HCT116 (cell line): ENCODE measurements around the gene TRIM29. TPM values are rescaled to one million over a fixed set of nuclear protein-coding genes. Genes with fewer than 3 reads are reported as not detected.

Source experiments
- ATAC-seq: fragments of 200-7000 bp; cut with Tn5 transposase; 2 replicates; pipeline ENCODE4 v1.9.1; 2020; ENCODE audit warnings: mild to moderate bottlenecking, moderate library complexity
- BruUV-seq: library from RNA; stranded (reverse); fragments of 400-500 nt; replicated peaks from 2 replicates; lab custom pipeline; 2021; lab: Mats Ljungman, UMichigan
- CTCF ChIA-PET: fragments of 300-600 bp; sonication (Branson Sonifier 250); formaldehyde crosslinking; loops from one replicate; lab custom pipeline; 2021; ENCODE audit warnings: antibody characterized with exemption; lab: Charles Lee
- POLR2A ChIA-PET: fragments of 300-600, 350-600 bp; sonication (Branson Sonifier 250); formaldehyde crosslinking; loops from one replicate; lab custom pipeline; 2021; ENCODE audit warnings: antibody characterized with exemption; lab: Charles Lee
- RAD21 ChIA-PET, 2 experiments: fragments of 300-600 bp; sonication (Branson Sonifier 250); formaldehyde crosslinking; loops; one replicate each; lab custom pipeline; 2023; ENCODE audit warnings: low total read pairs in 2 of 2; ENCODE audit not compliant: uncharacterized antibody in 2 of 2, unreplicated experiment in 2 of 2, low non-redundant PET in 1 of 2; lab: Charles Lee
- DNase-seq: peaks from one replicate; pipeline ENCODE4 v3.0.0-alpha.2; 2010; ENCODE audit warnings: low read depth, low spot score
- H2AFZ ChIP-seq: fragments of 200-600 bp; shearing (Covaris generic), sonication (generic); 2 replicates; pipeline ENCODE4 v1.6.1; 2017; ENCODE audit warnings: low read depth, mixed run types, mixed read lengths, antibody characterized with exemption, low read length; ENCODE audit not compliant: poor library complexity, severe bottlenecking
- H3K27ac ChIP-seq: 2 replicates; pipeline ENCODE4 v1.5.1; 2012; ENCODE audit warnings: low read depth, low read length
- H3K27me3 ChIP-seq: fragments of 200-600 bp; sonication (generic); 2 replicates; pipeline ENCODE4 v1.6.1; 2016; ENCODE audit warnings: mixed run types, low read length, mixed read lengths; ENCODE audit not compliant: insufficient read depth
- H3K36me3 ChIP-seq, 2 experiments: fragments of 200-500 bp in 1 of 2; fragments of 200-600 bp in 1 of 2; sonication (Bioruptor generic) in 1 of 2; sonication (generic) in 1 of 2; 2 replicates each; pipeline versions ENCODE4 v1.5.1 to v1.6.1; 2014 to 2016; ENCODE audit warnings: low read length in 2 of 2, inconsistent platforms in 1 of 2, mixed read lengths in 1 of 2, mixed run types in 1 of 2; ENCODE audit not compliant: insufficient read depth in 2 of 2, control insufficient read depth in 1 of 2
- H3K4me1 ChIP-seq, 2 experiments: fragments of 200-600 bp in 1 of 2; sonication (generic) in 1 of 2; 2 replicates each; pipeline versions ENCODE4 v1.5.1 to v1.6.1; 2012 to 2017; ENCODE audit warnings: low read length in 2 of 2, inconsistent platforms in 1 of 2, mild to moderate bottlenecking in 1 of 2, mixed read lengths in 1 of 2, mixed run types in 1 of 2, moderate library complexity in 1 of 2; ENCODE audit not compliant: insufficient read depth in 2 of 2, control insufficient read depth in 1 of 2
- H3K4me2 ChIP-seq: fragments of 200-600 bp; sonication (generic); 2 replicates; pipeline ENCODE4 v1.6.1; 2017; ENCODE audit warnings: mixed run types, low read length, mixed read lengths
- H3K4me3 ChIP-seq, 2 experiments: fragments of 200-600 bp in 1 of 2; sonication (generic) in 1 of 2; replicated peaks in 1 of 2; 2 replicates each; pipeline ENCODE4 v1.5.1; 2011 to 2016; ENCODE audit warnings: low read length in 2 of 2, control low read depth in 1 of 2, low read depth in 1 of 2, mild to moderate bottlenecking in 1 of 2, mixed read lengths in 1 of 2, mixed run types in 1 of 2
- H3K79me2 ChIP-seq: fragments of 200-600 bp; sonication (generic); 2 replicates; pipeline ENCODE4 v1.6.1; 2017; ENCODE audit warnings: mild to moderate bottlenecking, mixed run types, low read length, moderate library complexity, mixed read lengths; ENCODE audit not compliant: insufficient read depth
- H3K9ac ChIP-seq: fragments of 200-600 bp; sonication (generic); 2 replicates; pipeline ENCODE4 v1.6.1; 2016; ENCODE audit warnings: low read length, mixed read lengths
- H3K9me2 ChIP-seq: fragments of 200-600 bp; sonication (generic), shearing (Covaris generic); 2 replicates; pipeline ENCODE4 v1.6.1; 2017; ENCODE audit warnings: mixed run types, mild to moderate bottlenecking, moderate library complexity; ENCODE audit not compliant: insufficient read depth
- H3K9me3 ChIP-seq, 2 experiments: fragments of 200-500 bp in 1 of 2; fragments of 200-600 bp in 1 of 2; sonication (Bioruptor generic) in 1 of 2; sonication (generic) in 1 of 2; 2 replicates each; pipeline ENCODE4 v1.6.1; 2014 to 2017; ENCODE audit warnings: low read length in 2 of 2, mixed read lengths in 2 of 2, inconsistent platforms in 1 of 2, low read depth in 1 of 2, mild to moderate bottlenecking in 1 of 2, mixed run types in 1 of 2, moderate library complexity in 1 of 2; ENCODE audit not compliant: control insufficient read depth in 1 of 2, insufficient read depth in 1 of 2
- H4K20me1 ChIP-seq: fragments of 200-600 bp; sonication (generic), shearing (Covaris generic); 2 replicates; pipeline ENCODE4 v1.6.1; 2017; ENCODE audit warnings: mixed run types, mild to moderate bottlenecking, moderate library complexity; ENCODE audit not compliant: insufficient read depth
- CBX3 ChIP-seq: IDR thresholded peaks from 2 replicates; pipeline ENCODE4 v1.6.1; 2012; ENCODE audit warnings: low read depth
- EGR1 ChIP-seq: IDR thresholded peaks from 2 replicates; pipeline ENCODE4 v1.6.1; 2012; ENCODE audit warnings: low read depth
- ELF1 ChIP-seq: IDR thresholded peaks from 2 replicates; pipeline ENCODE4 v1.6.1; 2012; ENCODE audit warnings: low read depth, borderline replicate concordance
- EZH2 ChIP-seq: fragments of 200-600 bp; sonication (generic); IDR thresholded peaks from 2 replicates; pipeline ENCODE4 v1.6.1; 2017; ENCODE audit warnings: antibody characterized with exemption, mixed run types
- EZH2phosphoT487 ChIP-seq: fragments of 200-600 bp; IDR thresholded peaks from 2 replicates; pipeline ENCODE4 v1.6.1; 2018; ENCODE audit warnings: antibody characterized with exemption, borderline replicate concordance
- FOSL1 ChIP-seq: IDR thresholded peaks from 2 replicates; pipeline ENCODE4 v1.6.1; 2012; ENCODE audit warnings: low read depth
- JUND ChIP-seq: IDR thresholded peaks from 2 replicates; pipeline ENCODE4 v1.6.1; 2012
- RAD21 ChIP-seq: IDR thresholded peaks from 2 replicates; pipeline ENCODE4 v1.6.1; 2012; ENCODE audit warnings: low read depth, mild to moderate bottlenecking
- SIN3A ChIP-seq: IDR thresholded peaks from 2 replicates; pipeline ENCODE4 v1.6.1; 2012; ENCODE audit warnings: low read depth
- SRF ChIP-seq: IDR thresholded peaks from 2 replicates; pipeline ENCODE4 v1.6.1; 2012; ENCODE audit warnings: low read depth
- YY1 ChIP-seq: IDR thresholded peaks from 2 replicates; pipeline ENCODE4 v1.6.1; 2011; ENCODE audit warnings: low read length, low read depth, moderate library complexity, mild to moderate bottlenecking; ENCODE audit not compliant: insufficient replicate concordance; ENCODE audit errors: extremely low read depth
- ZNF274 ChIP-seq: fragments of 200-500 bp; sonication (Bioruptor generic); IDR thresholded peaks from 2 replicates; pipeline ENCODE4 v1.6.1; 2014; ENCODE audit warnings: mild to moderate bottlenecking, low read depth, low read length, inconsistent platforms
- intact Hi-C: fragments of 100-400 bp; cut with micrococcal nuclease; formaldehyde crosslinking; loops from 2 replicates; pipeline ENCODE4 v1.10.0; 2022
- total RNA-seq: library from RNA; stranded (reverse); gene quantifications from one replicate; pipeline ENCODE4 v1.2.1, GENCODE V29; 2021; ENCODE audit not compliant: unreplicated experiment
- TF ChIP-seq, protein P1 (sequence below): IDR thresholded peaks from 2 replicates; pipeline ENCODE4 v1.6.1; 2012; ENCODE audit warnings: low read depth
- TF ChIP-seq, protein P2 (sequence below): IDR thresholded peaks from 2 replicates; pipeline ENCODE4 v1.6.1; 2011; ENCODE audit warnings: mild to moderate bottlenecking, low read length, moderate library complexity; ENCODE audit not compliant: insufficient replicate concordance; ENCODE audit errors: extremely low read depth

The TRIM29 gene
- total RNA-seq, 1 experiment from 2014 or later = 0.54 TPM

DNA sequence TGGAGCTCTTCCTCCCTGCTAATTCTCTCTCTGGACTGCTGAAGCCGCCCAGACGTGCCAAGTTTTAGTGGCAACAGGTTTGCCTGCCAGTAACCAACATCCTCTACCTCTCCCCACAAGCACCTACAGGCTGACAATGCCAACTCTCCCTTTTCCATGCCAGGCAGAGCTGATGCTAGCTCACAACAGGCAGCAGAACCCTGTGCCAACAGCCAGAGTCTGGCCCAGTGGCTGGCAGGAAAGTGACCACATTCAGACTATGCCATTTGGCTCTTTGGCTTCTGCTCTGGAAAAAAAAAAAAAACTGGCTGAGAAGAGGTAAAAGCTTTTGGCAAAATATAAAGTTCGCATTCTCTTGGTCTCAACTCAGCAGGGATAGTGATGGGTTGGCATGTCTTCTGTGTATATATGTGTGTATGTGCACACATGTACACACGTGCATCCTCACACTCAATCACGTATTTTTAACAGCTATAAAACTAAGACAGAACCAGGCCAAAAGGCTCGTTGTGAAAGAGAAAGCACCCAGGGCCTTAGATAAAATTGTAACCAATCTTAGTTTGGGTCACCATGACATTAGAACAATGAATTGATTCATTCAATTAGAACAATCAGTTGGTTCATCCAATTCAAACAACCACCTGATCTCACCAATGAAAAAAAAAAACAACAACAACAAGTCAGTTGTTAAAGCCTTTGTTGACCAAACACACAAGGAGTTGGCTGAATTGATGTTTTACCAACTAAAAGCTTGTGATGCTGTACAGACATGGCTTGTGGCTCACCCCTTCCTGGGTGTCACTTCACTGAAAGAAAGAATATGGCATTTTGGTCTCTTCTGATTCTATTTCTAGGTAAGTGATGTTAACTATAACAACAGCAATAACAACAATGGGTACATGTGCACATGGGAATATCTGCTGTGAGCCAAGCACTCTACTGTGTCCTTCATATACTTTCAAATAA, 48.6 kb downstream of the TRIM29 start (continued):
- TF ChIP-seq, protein P1, sequence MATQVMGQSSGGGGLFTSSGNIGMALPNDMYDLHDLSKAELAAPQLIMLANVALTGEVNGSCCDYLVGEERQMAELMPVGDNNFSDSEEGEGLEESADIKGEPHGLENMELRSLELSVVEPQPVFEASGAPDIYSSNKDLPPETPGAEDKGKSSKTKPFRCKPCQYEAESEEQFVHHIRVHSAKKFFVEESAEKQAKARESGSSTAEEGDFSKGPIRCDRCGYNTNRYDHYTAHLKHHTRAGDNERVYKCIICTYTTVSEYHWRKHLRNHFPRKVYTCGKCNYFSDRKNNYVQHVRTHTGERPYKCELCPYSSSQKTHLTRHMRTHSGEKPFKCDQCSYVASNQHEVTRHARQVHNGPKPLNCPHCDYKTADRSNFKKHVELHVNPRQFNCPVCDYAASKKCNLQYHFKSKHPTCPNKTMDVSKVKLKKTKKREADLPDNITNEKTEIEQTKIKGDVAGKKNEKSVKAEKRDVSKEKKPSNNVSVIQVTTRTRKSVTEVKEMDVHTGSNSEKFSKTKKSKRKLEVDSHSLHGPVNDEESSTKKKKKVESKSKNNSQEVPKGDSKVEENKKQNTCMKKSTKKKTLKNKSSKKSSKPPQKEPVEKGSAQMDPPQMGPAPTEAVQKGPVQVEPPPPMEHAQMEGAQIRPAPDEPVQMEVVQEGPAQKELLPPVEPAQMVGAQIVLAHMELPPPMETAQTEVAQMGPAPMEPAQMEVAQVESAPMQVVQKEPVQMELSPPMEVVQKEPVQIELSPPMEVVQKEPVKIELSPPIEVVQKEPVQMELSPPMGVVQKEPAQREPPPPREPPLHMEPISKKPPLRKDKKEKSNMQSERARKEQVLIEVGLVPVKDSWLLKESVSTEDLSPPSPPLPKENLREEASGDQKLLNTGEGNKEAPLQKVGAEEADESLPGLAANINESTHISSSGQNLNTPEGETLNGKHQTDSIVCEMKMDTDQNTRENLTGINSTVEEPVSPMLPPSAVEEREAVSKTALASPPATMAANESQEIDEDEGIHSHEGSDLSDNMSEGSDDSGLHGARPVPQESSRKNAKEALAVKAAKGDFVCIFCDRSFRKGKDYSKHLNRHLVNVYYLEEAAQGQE = no peak
- no peak for TF ChIP-seq ZNF274
- TF ChIP-seq CBX3 = no peak
- TF ChIP-seq RAD21 = no peak
- no peak for TF ChIP-seq JUND
- no peak for TF ChIP-seq EZH2phosphoT487
- no peak for TF ChIP-seq FOSL1

- intact Hi-C loops = no loop called here
- CTCF ChIA-PET = no interaction called here
- DNase-seq (no peak), ATAC-seq (no peak)
- Histone ChIP-seq H3K9ac (no peak overlapping the region), H4K20me1 (no peaks in the 10 kb centered on the region), H3K9me3 (peaks cover 6 to 12% of the 10 kb centered on the region in 2 experiments; a peak in 2 of 4 replicates), H3K36me3 (no peaks in the 10 kb centered on the region), H2AFZ (no peak overlapping the region), H3K4me3 (no peak overlapping the region), H3K27ac (no peak overlapping the region), H3K4me1 (no peaks in the 10 kb centered on the region), H3K4me2 (no peak overlapping the region), H3K27me3 (no peaks in the 10 kb centered on the region), H3K9me2 (no peaks in the 10 kb centered on the region), H3K79me2 (no peaks in the 10 kb centered on the region)
- RAD21 ChIA-PET = no interaction called here
- POLR2A ChIA-PET = no interaction called here
- no TSS peak for BruUV-seq
- TF ChIP-seq RAD21 (no peak), JUND (no peak), SIN3A (no peak), SRF (no peak), EZH2 (no peak), EZH2phosphoT487 (no peak), YY1 (no peak), CBX3 (no peak), EGR1 (no peak), ELF1 (no peak)
- TF ChIP-seq, protein P1 = no peak
- TF ChIP-seq, protein P2, sequence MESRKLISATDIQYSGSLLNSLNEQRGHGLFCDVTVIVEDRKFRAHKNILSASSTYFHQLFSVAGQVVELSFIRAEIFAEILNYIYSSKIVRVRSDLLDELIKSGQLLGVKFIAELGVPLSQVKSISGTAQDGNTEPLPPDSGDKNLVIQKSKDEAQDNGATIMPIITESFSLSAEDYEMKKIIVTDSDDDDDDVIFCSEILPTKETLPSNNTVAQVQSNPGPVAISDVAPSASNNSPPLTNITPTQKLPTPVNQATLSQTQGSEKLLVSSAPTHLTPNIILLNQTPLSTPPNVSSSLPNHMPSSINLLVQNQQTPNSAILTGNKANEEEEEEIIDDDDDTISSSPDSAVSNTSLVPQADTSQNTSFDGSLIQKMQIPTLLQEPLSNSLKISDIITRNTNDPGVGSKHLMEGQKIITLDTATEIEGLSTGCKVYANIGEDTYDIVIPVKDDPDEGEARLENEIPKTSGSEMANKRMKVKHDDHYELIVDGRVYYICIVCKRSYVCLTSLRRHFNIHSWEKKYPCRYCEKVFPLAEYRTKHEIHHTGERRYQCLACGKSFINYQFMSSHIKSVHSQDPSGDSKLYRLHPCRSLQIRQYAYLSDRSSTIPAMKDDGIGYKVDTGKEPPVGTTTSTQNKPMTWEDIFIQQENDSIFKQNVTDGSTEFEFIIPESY = no peak
Observed at GRCh38 chr11:120088056-120088455, 49.9 kb downstream of the TRIM29 start.
